Measurements from ENCODE around the gene UTY.

Gene UTY

DNA sequence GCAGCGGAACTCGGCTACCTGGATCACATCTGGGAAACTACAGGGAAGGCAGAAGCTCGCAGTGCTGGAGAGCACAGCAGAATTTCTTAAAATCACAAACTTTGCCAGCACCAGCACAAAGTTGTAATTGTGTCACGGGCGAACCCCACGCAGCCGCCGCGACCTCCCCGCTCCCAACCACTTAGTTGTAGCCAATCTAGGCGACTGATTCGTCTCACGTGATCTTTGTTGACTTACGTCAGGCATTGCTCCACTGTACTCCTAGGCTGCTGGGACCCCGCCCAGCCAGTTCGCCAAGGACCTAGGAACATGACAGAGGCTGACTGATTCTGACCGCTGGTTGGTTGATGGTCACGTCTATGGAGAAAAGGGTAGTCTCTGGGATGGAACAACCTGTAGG is at the start of gene UTY:
UTY (minus strand) TSS at position 206 of the 400 bp plus-strand sequence. CDS start 368 bp downstream, outside the sequence.
- peak; percentile 95 for DNase-seq

- no peak for DNase-seq
Measured at GRCh38 chrY:13520474-13520873, 40.6 kb upstream of the UTY start.

- peak; percentile 24 for DNase-seq
Measured at GRCh38 chrY:13501215-13501614, 21.4 kb upstream of the UTY start.

DNA sequence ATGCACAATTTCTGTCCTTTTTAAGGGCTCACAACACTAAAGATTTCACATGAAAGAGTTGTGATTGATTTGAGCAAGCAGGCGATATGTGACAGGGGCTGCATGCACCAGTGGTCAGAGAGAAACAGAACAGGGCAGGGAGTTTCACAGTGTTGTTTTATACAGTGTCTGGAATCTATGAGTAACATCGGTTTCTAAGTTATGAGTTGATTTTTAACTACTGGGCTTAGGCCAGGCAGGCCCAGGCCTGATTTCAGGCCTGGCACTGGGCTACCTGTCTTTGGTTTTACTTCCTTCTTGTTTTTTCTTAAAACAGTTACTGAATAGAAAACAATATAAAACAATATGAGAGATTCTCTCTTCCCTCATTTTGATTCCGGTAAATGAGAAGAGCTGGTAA is 13.9 kb upstream of the UTY start:
- no peak for DNase-seq

- DNase-seq = no peak
Measured at GRCh38 chrY:13492408-13492807, 12.6 kb upstream of the UTY start.

DNA sequence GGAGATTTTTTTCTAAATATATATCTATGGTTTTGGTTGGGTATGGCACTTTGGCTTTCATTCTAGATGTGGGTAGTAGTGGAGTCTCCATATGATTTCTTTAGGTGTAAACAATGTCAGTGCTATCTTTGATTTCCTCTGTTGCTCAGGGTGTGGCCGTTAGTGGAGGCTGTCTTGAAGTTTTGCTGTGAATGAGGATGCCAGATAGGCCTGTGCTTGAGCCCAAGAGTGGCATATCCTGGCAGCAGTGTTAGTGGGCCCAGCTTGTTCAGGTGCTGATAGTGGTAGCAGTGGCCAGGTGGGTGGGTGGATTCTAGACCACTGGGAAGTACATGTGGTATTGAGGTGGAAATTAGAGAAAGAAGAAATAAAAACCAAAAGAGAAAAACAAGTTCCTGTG is 8.9 kb upstream of the UTY start:
- DNase-seq = peak; percentile 35

GRCh38 chrY:13479121-13479711 is 617 bp downstream of the UTY start:
- DNase-seq = peak; percentile 56

GRCh38 chrY:13478126-13478785 is 1.6 kb downstream of the UTY start:
- DNase-seq = peak; percentile 92

DNA sequence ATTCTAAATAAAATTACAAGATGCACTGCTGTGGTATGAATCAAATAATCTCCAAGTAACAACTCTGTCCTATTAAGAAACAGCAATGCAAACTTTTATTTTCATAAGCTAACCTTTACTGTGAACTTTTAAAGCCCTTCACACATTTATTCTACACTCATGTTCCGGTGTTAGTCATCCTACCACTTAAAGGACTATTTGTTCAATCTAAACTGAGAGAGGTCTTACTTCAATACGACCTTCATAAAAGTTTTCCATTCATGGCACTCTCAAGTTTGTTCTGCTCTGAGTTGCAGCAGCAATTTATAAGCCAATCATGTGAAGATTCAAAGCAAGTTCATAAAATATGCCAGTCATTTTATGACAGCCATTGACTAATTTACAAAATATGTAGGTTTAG is 4.8 kb downstream of the UTY start:
- no peak for DNase-seq

GRCh38 chrY:13451572-13451971 is 28.3 kb downstream of the UTY start:
- DNase-seq = no peak

DNA sequence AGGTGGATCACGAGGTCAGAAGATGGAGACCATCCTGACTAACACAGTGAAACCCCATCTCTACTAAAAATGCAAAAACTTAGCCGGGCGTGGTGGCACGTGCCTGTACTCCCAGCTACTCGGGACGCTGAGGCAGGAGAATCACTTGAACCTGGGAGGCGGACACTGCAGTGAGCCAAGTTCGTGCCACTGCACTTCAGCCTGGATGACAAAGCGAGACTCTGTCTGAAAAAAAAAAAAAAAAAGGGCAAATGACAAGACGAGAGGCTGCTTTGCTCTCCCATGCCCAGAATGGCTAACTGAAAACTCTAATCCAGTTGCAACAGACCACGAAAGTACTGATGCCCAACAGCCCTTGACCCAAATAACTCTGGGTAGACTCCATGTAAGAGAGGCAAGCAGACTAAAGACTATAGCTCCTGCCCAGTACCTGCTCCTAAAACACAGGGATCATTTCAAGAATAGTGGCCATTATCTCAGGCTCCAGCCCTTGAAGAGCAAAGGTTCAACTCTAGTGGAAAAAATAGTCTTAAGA is 29.2 kb downstream of the UTY start:
- DNase-seq = no peak

DNA sequence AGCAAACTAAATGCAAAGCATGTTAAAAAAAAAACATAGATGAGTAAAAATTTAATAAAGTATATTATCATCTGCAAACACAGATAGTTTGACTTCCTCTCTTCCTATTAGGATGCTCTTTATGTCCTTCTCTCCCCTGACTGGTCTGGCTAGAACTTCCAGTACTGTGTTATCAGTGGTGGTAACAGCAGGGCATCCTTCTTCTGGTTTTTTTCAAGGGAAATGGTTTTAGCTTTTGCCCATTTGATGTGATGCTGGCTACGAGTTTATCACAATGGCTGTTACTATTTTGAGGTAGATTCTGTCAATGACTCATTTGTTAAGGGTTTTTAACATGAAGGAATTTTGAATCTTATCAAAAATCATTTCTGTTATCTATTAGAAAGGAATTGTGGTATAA is 34.3 kb downstream of the UTY start:
- DNase-seq = peak; percentile 36

- peak; percentile 85 for DNase-seq
Measured at GRCh38 chrY:13443146-13443545, 36.7 kb downstream of the UTY start.

GRCh38 chrY:13440811-13441210 is 39.0 kb downstream of the UTY start:
- no peak for DNase-seq

GRCh38 chrY:13435968-13436937 is 43.6 kb downstream of the UTY start:
- peak; percentile 75 for DNase-seq

- peak; percentile 78 for DNase-seq
Measured at GRCh38 chrY:13435206-13435967, 44.4 kb downstream of the UTY start.

DNA sequence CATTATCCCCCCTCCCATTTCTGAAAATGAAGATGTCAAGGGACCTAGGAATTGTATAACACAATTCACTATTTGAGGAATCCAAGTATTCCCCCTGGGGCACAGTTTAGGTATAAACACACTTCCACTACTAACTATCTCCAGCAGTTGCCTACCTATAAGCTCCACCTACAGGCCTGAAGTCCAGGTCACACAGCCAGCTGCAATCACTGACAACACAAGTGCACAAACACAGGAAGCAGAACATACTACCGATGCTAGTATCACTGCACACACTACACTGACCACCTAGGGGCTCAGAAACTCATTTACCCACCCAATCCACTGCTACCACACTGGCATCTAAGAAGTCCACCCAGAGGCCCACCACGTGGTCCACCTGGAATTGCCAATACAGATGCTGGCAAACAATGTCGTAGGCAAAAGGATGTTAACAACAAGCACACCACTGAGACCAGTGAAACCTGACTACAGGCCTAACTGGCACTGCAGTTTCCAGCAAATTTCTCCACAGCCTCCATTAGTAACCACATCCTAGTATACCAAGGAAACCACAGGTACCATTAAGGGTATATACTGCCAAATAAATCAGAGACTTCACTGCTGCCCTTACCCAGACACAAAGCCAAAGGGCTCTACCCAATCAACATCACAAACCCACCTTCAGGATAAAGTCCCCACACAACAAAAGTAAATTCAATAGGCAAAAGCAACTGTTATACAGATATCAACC is 47.4 kb downstream of the UTY start:
- DNase-seq = no peak

DNA sequence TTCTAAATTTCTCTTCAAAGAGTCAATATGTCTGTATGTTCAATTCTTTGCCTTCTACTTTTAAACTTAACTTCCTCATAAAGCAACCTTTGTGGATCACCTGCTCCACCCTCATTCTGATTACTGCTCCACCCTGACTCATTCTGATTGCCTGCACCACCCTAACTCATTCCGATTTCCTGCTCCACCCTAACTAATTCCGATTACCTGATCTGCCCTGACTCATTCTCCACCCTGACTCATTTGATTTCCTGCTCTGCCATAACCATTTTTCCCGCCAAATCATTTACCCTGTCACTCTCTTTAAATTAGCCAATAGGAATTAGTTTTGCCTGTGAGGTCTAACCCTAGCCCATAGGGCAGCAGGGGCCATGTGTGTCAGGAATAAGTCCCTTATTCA is 50.3 kb downstream of the UTY start:
- no peak for DNase-seq

DNA sequence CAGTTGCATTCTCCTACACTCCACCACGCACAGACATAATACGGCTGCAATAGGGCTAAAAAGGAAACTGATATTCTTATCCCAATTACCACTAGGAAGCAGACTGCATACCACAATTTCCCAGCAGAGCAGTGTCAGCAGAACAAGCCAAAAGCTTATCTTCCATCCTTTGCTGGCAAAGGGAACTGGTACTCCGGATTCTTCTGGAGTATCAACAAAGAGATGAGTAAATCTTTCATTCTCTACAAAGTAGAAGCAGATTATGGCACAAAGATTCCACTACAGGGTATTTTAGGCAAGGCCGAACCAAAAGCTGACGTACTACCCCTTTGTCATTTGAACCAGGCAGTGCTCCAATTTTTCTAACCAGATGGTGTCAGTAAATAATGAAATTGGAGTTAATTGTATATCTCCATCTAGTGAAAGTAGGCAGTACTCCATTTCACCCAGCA is 56.5 kb downstream of the UTY start:
- DNase-seq = peak; percentile 71

GRCh38 chrY:13416869-13417661 is 62.8 kb downstream of the UTY start:
- DNase-seq = no peak

DNA sequence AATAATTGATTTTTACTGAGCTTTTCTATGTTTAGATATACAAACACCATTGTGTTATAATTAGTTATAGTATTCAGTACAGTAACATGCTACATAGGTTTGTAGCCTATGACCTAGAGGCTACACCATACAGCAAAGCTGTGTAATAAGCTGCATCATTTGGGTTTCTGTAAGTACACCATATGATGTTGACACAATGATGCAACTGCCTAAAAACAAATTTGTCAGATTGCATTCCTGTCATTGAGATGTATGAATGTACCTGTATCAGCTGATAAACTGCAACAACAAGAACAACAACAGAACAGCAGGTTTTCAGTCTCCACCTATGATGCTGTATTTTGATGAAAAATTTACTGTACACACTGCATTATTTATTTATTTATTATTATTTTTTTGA is 64.3 kb downstream of the UTY start:
- DNase-seq = no peak
